ENCODE data around the gene VLDLR. TPM values are rescaled to one million over a fixed set of nuclear protein-coding genes. Genes with fewer than 3 reads are reported as not detected.

Gene VLDLR
- total RNA-seq, 2 experiments from 2014 or later, result 0.06 to 0.15 TPM

DNA sequence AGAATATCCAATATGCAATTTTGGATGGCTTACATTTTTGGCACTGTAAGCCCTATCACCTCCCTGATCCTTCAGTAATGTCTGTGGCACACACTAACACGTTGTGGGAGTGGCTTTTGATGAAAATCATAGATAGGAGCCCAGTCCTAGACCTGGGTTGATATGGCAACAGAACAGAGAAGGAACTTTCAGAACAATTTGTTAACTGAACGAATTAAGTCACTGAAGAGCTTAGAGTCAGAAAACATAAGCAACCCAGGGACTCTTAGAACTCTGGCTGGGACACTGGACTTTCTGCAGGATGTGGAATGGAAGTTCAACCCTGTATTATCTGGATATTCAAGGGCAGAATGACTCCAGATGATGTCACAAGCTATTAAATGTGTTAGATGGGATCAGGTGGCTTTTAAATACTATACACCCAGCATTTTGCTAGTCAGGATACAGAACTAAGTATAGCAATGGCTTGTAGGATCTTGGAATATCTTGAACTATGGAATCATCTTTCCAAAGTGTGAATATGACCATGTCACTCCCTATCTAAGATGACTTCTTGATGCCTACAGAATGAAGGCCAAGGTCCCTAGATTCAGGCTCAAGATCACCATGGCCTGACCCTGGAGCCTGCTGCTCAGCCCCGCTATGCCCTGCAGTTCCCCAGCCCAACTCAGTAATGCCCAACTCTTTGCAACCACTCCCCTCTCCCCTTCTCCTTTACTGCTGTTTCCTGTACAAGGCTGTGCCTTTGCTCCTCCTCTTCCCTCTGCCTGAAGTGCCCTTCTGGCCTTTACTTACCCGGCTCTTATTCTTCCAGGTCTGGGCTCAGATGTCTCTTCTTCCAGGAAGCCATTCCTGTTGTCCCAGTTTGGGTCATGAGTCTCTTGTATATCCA lies 42.8 kb downstream of the VLDLR start:
- TF ChIP-seq EZH2phosphoT487 (IDR thresholded peaks at IDR 0.05; ENCODE audit: borderline replicate concordance, low read depth, low read length), result no peak
- TF ChIP-seq, protein P1, sequence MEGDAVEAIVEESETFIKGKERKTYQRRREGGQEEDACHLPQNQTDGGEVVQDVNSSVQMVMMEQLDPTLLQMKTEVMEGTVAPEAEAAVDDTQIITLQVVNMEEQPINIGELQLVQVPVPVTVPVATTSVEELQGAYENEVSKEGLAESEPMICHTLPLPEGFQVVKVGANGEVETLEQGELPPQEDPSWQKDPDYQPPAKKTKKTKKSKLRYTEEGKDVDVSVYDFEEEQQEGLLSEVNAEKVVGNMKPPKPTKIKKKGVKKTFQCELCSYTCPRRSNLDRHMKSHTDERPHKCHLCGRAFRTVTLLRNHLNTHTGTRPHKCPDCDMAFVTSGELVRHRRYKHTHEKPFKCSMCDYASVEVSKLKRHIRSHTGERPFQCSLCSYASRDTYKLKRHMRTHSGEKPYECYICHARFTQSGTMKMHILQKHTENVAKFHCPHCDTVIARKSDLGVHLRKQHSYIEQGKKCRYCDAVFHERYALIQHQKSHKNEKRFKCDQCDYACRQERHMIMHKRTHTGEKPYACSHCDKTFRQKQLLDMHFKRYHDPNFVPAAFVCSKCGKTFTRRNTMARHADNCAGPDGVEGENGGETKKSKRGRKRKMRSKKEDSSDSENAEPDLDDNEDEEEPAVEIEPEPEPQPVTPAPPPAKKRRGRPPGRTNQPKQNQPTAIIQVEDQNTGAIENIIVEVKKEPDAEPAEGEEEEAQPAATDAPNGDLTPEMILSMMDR (conservative IDR thresholded peaks at IDR 0.05; ENCODE audit: low read length), result no peak
- no peak overlapping the region for H2AFZ ChIP-seq (ENCODE audit: low read length)

DNA sequence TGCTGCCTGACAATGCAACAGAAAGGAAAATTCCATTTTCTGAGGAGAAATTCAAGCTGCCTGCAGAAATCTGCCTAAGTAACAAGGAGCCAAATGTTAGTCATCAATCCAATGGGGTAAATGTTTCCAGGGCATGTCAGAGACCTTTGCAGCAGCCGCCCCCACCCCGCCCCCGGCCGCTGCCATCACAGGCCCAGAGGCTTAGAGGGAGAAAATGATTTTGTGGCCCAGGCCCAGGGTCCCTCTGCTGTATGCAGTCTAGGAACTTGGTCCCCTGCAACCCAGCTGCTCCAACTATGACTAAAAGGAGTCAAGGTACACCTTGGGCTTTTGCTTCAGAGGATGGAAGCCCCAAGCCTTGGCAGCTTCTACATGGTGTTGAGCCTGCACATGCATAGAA lies 45.0 kb downstream of the VLDLR start:
- H3K9me2 ChIP-seq (ENCODE audit: insufficient read depth, low read length), result no peaks in the 10 kb centered on the region
- no peak overlapping the region for H2AFZ ChIP-seq (ENCODE audit: low read length)
- no peak overlapping the region for H3K4me2 ChIP-seq (ENCODE audit: low read length)
- intact Hi-C loops (cut with micrococcal nuclease; ENCODE audit: unreplicated experiment), result no loop called here
- ChIA-PET CTCF (ENCODE audit: unreplicated experiment) (no interaction called here), POLR2A (no interaction called here)
- TF ChIP-seq, protein P1 (conservative IDR thresholded peaks at IDR 0.05; ENCODE audit: low read length), result no peak
- TF ChIP-seq EZH2phosphoT487 (IDR thresholded peaks at IDR 0.05; ENCODE audit: borderline replicate concordance, low read depth, low read length), result no peak
- H3K79me2 ChIP-seq (ENCODE audit: insufficient read depth, low read depth, low read length), result no peaks in the 10 kb centered on the region
- DNase-seq (ENCODE audit: low spot score), result no peak
- H3K4me1 ChIP-seq (ENCODE audit: insufficient read depth, low read length, poor library complexity, severe bottlenecking), result no peaks in the 10 kb centered on the region
- no peak overlapping the region for H3K4me3 ChIP-seq (ENCODE audit: low read depth, low read length, poor library complexity, severe bottlenecking)
- BruUV-seq (replicated peaks), result no TSS peak
- no peaks in the 10 kb centered on the region for H3K9me3 ChIP-seq (ENCODE audit: low read length)
- no peaks in the 10 kb centered on the region for H3K36me3 ChIP-seq (ENCODE audit: insufficient read depth, low read length)
- H3K27ac ChIP-seq (ENCODE audit: low read depth, low read length, poor library complexity, severe bottlenecking), result no peak overlapping the region
- no peaks in the 10 kb centered on the region for H4K20me1 ChIP-seq (ENCODE audit: insufficient read depth, low read length)

More for the DNA sequence above, 42.8 kb downstream of the VLDLR start:
- Histone ChIP-seq H3K36me3 (ENCODE audit: insufficient read depth, low read length) (no peaks in the 10 kb centered on the region), H4K20me1 (ENCODE audit: insufficient read depth, low read length) (no peaks in the 10 kb centered on the region), H3K79me2 (ENCODE audit: insufficient read depth, low read depth, low read length) (no peaks in the 10 kb centered on the region), H3K4me3 (ENCODE audit: low read depth, low read length, poor library complexity, severe bottlenecking) (no peak overlapping the region), H3K27ac (ENCODE audit: low read depth, low read length, poor library complexity, severe bottlenecking) (no peak overlapping the region), H3K9me2 (ENCODE audit: insufficient read depth, low read length) (no peaks in the 10 kb centered on the region), H3K4me2 (ENCODE audit: low read length) (no peak overlapping the region), H3K4me1 (ENCODE audit: insufficient read depth, low read length, poor library complexity, severe bottlenecking) (no peaks in the 10 kb centered on the region), H3K9me3 (ENCODE audit: low read length) (no peaks in the 10 kb centered on the region)
- BruUV-seq (replicated peaks), result no TSS peak
- CTCF ChIA-PET (ENCODE audit: unreplicated experiment), result no interaction called here
- no peak for DNase-seq (ENCODE audit: low spot score)
- POLR2A ChIA-PET, result interaction anchor here (0.7 to 1.2 kb wide), 2 partner anchors 177 to 191 kb away, joined by 3 read pairs; no protein-coding TSS in a partner anchor
- intact Hi-C loops (cut with micrococcal nuclease; ENCODE audit: unreplicated experiment), result no loop called here

DNA sequence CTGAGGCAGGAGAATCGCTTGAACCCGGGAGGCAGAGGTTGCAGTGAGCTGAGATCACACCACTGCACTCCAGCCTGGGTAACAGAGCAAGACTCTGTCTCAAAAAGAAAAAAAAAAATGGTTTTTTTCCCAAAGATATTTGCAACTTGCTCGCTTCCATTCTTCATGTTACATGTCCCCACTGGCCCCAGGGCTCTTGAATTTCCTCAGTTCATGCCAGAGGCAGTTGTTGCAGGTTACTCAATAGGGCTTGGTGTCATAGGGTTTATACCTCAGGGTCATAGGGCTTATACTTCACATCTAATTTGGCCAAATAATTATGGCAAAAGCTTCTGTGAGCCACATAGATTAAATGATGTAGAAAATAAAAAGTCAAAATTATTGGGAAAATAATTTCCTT lies 51.6 kb downstream of the VLDLR start:
- no peaks in the 10 kb centered on the region for H3K4me1 ChIP-seq (ENCODE audit: insufficient read depth, low read length, poor library complexity, severe bottlenecking)
- intact Hi-C loops (cut with micrococcal nuclease; ENCODE audit: unreplicated experiment), result no loop called here
- H3K4me3 ChIP-seq (ENCODE audit: low read depth, low read length, poor library complexity, severe bottlenecking), result no peak overlapping the region
- no peak overlapping the region for H3K27ac ChIP-seq (ENCODE audit: low read depth, low read length, poor library complexity, severe bottlenecking)
- no peak overlapping the region for H2AFZ ChIP-seq (ENCODE audit: low read length)
- H3K9me2 ChIP-seq (ENCODE audit: insufficient read depth, low read length), result no peaks in the 10 kb centered on the region
- no peak for DNase-seq (ENCODE audit: low spot score)
- H3K4me2 ChIP-seq (ENCODE audit: low read length), result no peak overlapping the region
- no peaks in the 10 kb centered on the region for H3K79me2 ChIP-seq (ENCODE audit: insufficient read depth, low read depth, low read length)
- no peaks in the 10 kb centered on the region for H3K36me3 ChIP-seq (ENCODE audit: insufficient read depth, low read length)
- CTCF ChIA-PET (ENCODE audit: unreplicated experiment), result no interaction called here
- no peaks in the 10 kb centered on the region for H4K20me1 ChIP-seq (ENCODE audit: insufficient read depth, low read length)
- TF ChIP-seq, protein P1 (conservative IDR thresholded peaks at IDR 0.05; ENCODE audit: low read length), result no peak
- no peak for TF ChIP-seq EZH2phosphoT487 (IDR thresholded peaks at IDR 0.05; ENCODE audit: borderline replicate concordance, low read depth, low read length)
- BruUV-seq (replicated peaks), result no TSS peak
- no peaks in the 10 kb centered on the region for H3K9me3 ChIP-seq (ENCODE audit: low read length)
- POLR2A ChIA-PET, result no interaction called here

All from OCI-LY7 (cell line).